ENCODE data around the gene AREG.

DNA sequence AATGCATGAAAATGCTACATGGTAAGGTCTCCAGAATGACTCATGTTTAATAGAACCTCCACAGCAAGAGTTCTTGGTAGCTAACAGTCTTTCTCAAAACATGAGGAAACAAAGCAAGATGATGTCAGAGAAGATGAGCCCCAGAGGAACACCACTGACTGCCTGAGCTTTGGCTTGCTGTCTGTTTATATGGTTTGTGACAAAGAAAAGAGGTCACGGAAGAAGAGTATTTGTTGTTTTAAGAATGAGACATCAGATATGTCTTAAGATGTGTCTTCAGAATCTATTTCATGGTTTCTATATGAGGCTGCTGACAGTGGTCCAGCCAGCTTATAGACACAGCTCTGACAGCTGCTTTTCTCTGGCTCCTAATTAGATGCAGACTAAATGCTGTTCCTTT lies 18.8 kb upstream of the AREG start:
- TF ChIP-seq, protein P1, sequence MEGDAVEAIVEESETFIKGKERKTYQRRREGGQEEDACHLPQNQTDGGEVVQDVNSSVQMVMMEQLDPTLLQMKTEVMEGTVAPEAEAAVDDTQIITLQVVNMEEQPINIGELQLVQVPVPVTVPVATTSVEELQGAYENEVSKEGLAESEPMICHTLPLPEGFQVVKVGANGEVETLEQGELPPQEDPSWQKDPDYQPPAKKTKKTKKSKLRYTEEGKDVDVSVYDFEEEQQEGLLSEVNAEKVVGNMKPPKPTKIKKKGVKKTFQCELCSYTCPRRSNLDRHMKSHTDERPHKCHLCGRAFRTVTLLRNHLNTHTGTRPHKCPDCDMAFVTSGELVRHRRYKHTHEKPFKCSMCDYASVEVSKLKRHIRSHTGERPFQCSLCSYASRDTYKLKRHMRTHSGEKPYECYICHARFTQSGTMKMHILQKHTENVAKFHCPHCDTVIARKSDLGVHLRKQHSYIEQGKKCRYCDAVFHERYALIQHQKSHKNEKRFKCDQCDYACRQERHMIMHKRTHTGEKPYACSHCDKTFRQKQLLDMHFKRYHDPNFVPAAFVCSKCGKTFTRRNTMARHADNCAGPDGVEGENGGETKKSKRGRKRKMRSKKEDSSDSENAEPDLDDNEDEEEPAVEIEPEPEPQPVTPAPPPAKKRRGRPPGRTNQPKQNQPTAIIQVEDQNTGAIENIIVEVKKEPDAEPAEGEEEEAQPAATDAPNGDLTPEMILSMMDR (IDR thresholded peaks at IDR 0.05), result no peak
- TF ChIP-seq POLR2AphosphoS5 (IDR thresholded peaks at IDR 0.05), result no peak
- TF ChIP-seq POLR2A (IDR thresholded peaks at IDR 0.05), result no peak

Measured in suprapubic skin (tissue), 4 donors.